RPMI8226 (cell line): Measurements from ENCODE around the gene CASKIN1.
"Not testable (repeated sequence)": the region's sequence is repeated elsewhere in the genome, so short reads cannot be mapped to it uniquely, and the experiment has no call there.

Experiments
- DNase-seq: peaks from one replicate; pipeline ENCODE4 v3.0.0-alpha.2; 2015

CASKIN1 gene

DNA sequence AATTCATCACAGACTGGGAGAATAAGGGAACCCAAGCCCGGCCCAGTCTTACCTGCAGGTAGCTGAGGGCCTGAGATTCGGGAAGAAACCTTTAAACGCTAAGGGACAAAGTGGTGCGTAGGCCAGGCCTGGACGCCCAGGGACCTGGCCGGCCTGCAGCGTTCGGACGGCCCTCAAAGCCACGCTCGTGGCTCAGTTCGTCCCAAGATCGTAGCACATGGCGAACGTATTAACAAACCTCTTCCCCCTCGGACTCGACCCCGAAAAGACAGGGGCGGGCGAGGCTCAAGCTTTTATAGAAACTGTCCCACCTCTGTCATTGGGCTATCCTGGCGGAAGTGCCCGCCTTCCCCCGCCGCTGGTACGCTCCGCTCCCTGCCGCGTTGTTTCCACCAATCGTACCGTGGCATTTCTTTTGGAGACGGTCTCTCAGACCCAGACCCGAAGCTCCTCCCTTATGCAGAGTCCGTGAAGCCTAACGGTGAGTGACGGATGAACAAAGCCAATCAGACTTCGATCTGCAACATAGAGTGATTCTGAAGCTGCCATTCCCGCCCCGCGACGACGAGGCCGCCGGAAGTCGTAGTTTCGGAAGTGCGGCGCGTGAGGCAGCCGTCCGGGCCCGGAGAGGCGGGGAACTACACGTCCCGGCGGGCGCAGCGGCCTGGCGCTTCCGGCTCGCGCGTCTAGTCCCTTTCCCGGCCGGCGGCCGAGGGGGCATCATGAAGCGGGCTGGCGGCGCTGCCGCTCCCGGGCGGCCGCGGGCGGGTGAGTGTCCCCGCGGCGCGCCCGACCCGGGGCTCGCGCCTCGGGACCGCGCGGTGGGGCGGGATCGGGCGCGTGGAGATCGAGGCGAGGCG, 41.1 kb downstream of the CASKIN1 start, which contains the start of gene TRAF7:
TRAF7 (plus strand) TSS at position 692 of the 860 bp plus-strand sequence. CDS start 8,139 bp downstream, outside the sequence.
- DNase-seq, result peak; percentile 100

GRCh38 chr16:2154533-2155090, 41.8 kb downstream of the CASKIN1 start:
- peak; percentile 56 for DNase-seq

- peak; percentile 76 for DNase-seq
These were observed 43.5 kb downstream of the CASKIN1 start for GRCh38 chr16:2152695-2153506.

DNA sequence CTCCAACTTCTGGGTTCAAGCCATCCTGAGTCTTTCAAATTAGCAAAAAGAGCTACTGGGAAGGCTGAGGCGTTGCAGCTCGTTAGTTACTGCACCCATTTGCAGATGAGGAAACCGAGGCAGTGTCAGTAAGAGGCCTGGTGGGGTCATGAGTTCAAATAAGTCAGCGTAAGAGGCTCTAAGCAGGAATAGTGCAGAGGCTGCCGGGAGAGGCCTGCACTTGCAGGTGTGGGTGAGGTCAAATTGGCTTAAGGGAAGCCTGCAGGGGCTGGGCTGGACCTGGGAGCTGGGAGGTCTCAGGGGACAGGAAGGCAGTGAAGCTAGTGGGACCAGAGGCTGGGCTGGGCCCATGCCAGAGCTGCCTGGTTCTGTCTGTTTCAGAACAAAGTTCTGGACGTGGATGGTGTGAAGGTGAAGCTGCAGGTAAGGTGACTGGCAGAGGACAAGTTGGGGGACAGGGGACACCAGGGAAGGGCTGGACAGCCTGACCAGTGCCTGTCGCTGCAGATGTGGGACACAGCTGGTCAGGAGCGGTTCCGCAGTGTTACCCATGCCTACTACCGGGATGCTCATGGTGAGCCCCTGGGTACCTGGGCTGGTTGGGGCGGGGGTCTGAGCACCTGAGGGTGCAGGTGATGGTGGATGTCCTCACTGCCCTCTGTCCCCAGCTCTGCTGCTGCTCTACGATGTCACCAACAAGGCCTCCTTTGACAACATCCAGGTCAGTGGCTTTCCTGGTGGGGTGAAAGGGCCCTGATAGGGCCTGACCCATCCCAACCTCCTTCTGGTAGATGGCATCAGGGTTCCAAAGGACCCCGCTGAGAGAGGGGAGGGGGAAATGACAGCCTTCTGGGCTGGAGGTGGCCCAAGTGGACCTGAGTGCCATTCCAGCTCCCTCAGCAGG, 45.0 kb downstream of the CASKIN1 start:
- DNase-seq, result peak; percentile 19

GRCh38 chr16:2150418-2151187, 45.8 kb downstream of the CASKIN1 start:
- DNase-seq, result peak; percentile 70

DNA sequence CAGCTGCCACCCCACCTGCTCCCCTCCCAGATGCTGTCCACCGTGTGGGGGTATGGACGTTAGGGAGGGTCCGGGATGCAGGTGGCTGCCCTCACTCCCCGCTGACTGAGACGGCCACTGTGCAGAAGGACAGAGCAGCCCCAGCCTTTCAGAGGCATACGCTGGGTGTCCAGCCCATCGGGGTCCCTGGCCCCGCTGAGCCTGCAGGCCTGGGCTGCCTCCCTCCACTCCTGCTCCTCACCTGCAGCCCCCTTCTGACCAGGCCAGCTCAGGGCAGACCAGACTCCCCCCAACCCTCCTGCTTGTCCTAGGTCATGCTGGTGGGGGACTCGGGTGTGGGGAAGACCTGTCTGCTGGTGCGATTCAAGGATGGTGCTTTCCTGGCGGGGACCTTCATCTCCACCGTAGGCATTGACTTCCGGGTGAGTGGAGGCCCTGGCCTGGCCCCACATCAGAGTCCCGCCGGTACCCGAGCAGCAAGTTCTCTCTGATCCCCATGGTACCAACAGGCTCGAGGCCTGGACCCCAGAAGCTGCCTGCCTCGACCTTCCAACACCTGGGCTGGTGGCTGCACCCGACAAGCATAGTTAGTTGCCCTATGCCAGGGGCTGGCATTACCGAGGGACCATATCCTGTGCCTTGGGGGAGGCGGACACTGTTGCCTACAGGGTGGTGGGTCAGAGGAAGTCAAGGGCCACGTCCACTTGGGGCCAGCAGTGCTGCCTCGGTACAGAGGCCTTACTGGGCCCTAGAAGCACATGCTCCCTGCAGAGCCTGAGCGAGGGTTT, 46.6 kb downstream of the CASKIN1 start:
- DNase-seq, result peak; percentile 56

GRCh38 chr16:2148714-2149629, 47.4 kb downstream of the CASKIN1 start:
- peak; percentile 73 for DNase-seq

DNA sequence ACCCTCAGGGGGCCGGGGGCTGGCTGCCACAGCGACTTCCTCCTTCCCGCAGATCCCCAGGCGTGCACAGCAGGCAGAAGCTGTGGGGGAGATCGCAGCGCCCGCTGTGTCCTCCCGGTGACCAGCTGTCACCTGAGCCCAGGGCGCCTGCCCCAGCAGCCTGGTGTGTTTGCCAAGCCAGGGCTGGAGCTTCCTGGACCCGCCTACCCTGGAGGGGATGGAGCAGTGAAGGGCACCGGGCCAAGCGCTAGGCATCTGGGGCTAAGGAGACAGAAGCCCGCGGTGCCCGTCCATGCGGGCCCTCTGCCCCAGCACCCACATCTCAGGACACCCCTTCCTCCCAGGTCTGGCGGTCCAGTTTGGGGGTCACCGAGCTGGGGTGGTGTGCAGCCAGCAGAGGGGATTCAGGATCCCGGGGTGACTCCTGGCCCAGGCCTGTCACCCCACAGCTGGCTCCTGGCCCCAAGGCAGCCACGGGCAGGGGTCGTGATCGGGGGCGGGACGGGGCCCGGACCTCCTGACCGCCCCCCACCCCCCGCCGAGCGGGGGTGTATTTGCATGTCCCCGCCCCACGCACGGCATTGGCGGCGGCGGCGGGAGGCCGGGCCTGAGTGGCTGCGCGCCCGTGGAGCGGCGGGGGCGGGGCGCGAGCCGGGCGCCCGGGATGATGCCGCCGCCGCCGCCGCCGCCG, 48.3 kb downstream of the CASKIN1 start, which contains the start of gene RAB26:
RAB26 (plus strand) TSS at position 645 of the 691 bp plus-strand sequence. CDS start 159 bp downstream, outside the sequence.
- DNase-seq, result peak; percentile 92

DNA sequence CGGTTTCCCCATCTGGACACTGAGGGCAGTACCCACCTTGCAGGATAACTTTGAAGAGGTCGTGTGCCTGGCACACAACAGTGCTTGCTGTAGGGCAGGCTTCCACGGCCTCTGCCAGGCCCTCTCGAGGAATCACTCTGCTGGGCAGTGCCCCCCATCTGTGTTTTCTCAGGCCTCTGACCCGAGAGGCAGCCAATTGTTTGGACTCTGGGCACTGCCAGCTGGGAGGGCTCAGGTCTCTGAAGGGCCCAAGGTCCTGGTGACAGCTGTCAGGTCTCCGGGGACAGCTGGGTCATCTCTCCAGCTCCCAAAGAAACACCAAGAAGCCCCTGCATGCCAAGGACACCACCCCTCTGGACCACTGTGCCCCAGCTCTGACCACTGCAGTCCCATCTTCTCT, 49.0 kb downstream of the CASKIN1 start:
- DNase-seq, result no peak

DNA sequence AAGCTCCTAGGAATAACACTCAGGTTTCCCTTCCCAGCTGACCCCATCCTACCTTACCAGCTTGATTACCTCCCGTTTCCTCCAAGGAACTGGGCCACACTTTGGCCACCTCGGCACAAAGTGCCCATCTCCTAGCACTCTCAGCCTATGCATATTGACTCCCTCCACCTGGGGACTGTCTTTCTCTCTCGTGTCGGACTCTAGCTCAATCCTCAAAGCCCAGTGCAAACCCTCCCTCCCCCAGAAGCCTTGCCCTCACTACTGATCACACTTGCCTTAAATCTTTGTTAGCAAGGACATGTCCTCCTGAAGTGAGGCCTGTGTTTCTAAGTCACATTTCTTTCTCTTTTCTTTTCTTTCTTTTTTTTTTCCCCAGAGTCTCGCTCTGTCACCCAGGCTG, 50.6 kb downstream of the CASKIN1 start:
- DNase-seq, result no peak

DNA sequence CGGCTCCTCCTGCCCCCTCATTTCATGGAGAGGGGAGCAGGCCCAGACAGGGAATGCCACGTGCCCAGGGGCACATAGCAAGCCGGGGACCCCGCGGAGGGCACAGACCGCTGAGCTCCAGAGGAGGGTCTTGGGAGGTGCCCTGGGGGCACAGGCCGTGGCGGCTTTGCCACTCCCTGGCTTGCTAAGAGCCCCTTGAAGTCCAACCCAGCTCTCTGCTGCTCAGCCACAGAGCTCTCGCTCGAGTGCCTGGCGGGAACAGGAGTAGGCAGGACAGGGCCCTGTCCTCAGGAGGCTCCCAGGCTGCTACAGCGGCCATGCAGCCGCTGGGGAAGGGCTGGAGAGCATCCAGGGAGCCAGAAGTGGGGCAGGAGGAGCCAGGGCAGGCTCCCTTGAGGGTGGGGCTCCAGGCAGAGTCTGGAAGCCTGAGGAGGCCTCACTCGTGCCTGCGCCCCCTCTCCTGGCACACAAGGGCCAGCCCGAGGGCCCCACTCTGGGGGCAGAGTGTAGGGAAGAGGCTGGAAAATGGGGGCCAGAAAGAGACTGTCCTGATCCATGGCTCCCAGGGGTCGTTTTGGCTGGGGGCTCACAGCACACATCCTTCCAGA, 52.4 kb downstream of the CASKIN1 start:
- no peak for DNase-seq

GRCh38 chr16:2142942-2143877, 53.2 kb downstream of the CASKIN1 start:
- peak; percentile 11 for DNase-seq

DNA sequence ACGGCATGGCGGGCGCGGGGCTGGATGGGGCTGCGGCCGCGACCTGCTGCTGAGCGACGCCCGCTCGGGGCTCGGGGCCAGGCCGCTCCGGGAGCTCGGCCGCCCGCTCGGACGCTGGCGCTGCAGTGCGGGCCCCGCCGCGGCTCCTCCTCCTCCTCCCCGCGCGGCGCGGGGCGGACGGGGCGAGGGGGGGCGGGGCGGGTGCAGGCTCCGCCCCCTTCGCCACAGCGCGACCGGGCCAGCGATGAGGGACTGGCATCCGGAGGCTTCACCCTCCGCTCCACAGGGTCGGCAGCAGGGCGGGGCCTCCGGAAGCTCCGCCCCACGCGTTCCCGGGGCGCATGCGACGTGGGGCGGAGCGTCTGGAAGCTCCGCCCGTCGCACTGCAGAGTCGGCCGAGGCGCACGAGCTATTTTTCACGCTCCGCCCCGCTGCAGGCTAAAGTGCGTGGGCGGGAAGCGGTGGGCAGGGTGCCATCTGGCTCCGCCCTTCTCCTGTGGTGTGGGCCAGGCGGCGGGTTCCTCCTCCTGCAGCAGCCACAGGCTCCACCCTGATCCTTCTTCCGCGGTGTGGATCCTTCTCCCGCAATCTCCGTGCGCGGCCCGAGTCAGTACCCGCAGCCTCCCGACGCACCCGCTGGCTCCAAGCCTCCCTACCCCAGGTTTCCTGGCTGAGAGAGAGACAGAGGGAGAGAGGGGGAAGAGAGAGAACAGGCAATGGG, 60.5 kb downstream of the CASKIN1 start, which contains the start of gene PKD1:
PKD1 (minus strand) TSS at position 129 of the 721 bp plus-strand sequence. CDS start 209 bp downstream, outside the sequence.
- peak; percentile 95 for DNase-seq

GRCh38 chr16:2135071-2135470, 61.3 kb downstream of the CASKIN1 start:
- not testable (repeated sequence) for DNase-seq

GRCh38 chr16:2133797-2134196, 62.6 kb downstream of the CASKIN1 start:
- DNase-seq, result not testable (repeated sequence)

- DNase-seq, result not testable (repeated sequence)
These were observed 66.4 kb downstream of the CASKIN1 start for GRCh38 chr16:2129890-2130447.
